NCI-H2227 treated with DMSO at 0.1 percent for 48 hours (cell line): ENCODE results near the gene FOXRED2.

Source experiments
- DNase-seq: peaks from one replicate; lab custom pipeline; 2025; lab: John Stamatoyannopoulos, UW

FOXRED2 gene

DNA sequence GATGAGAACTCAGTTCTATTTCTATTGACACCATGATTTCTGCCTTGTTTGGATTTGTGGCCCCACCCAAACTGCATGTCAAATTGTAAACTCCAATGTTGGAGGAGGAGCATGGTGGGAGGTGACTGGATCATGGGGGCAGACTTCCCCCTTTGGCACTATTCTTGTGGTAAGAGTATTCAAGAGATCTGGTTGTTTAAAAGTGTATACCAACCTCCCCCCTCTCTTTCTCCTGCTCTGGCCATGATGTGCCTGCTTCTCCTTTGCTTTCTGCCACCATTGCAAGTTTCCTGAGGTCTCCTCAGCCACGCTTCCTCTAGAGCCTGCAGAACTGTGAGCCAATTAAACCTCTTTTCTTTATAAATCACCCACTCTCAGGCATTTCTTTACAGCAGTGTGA, 7.9 kb upstream of the FOXRED2 start:
- no peak for DNase-seq

DNA sequence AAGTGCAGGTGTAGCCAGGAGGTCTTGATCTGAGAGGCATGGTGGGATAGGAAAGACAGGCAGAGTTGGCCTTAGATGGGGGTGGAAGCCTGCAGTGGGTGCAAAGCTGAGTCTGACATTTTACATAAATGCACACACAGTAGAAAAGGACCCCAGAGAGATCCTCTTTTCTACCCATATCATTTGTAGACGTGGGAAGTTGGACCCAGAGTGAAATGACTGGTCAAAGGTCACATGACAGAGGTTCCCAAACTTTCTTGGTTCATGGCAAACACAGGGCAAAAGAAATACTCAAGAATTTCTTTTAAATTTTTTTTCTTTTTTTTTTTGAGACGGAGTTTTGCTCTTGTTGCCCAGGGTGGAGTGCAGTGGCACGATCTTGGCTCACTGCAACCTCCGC, 6.2 kb upstream of the FOXRED2 start:
- no peak for DNase-seq

DNA sequence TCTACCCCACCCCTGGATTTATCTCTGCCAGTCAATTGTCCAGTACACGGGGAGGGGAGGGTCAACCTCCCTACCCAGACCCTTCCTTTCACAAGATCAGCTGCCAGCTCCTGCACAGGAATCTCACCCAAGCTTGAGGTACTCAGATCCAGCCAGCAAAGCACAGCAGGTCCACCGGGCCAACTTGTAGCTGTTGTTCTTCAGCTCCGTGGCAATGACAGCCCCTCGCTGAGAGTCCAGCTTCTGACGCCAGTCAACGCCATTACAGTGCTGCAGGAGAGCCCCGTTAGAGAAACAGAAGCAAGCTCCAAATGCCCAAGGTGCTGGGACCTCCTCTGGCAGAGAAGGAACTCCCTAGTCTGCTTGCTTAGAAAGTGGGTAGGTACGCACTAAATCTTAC, 5.5 kb upstream of the FOXRED2 start:
- DNase-seq: no peak

DNA sequence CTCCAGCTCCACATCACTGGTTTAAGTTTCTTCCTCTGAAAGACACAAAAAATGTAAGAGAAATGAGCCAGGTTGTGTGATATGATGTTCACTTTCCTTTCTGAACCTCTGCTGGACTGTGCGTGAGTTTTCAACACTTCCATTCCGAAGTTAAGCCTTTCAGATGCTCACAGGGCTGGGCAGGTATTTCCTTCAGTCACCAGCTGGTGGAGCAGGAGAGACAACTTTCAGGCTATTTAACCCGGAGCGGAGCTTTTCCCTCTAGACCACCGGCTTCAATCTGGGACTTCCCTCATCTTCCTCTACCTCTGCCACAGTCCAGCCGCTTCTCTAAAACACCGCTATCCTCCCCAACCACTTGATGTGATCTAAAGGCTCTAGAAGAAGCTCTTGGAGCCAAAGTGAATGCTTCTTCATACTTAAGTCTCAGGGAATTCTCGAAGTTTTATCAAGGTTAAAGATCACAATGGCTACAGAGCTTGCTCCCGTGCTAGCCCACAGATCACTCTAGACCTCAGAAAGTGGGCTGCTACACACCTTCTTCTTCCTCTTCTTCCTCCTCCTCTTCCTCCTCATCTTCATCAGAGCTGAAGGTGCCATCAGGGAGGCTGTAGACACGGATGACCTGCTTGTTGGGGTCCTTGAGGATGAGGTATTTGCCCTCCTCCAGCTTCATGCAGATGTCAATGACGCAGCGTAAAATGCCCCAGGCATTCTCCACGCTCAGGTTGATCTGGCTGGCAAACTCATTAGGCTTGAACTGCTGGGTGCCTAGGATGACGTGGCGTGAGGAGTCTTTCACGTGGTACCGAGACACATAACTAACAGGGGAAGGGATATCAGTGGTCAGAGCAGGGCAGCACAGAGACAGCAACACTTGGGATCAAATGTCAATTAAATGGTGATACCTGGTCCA, 4.4 kb upstream of the FOXRED2 start:
- DNase-seq: no peak

DNA sequence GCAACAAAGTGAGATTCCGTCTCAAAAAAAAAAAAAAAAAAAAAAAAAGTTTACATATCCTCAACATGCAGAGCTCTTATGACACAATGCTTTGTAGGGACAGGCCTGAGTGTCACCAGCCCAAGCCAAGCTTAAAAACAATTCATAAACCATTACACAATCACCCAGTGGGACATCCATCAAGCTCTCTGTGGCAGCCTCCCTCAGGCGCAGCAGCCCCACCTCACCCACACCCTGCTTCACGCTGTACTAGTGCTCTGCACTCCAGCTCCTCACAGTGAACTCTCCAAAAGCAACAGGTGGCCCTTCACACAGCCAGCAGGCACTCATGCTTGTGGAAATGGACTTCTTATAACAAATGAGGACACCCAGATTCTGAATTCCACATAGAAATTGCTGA, 3.5 kb upstream of the FOXRED2 start:
- DNase-seq: no peak

DNA sequence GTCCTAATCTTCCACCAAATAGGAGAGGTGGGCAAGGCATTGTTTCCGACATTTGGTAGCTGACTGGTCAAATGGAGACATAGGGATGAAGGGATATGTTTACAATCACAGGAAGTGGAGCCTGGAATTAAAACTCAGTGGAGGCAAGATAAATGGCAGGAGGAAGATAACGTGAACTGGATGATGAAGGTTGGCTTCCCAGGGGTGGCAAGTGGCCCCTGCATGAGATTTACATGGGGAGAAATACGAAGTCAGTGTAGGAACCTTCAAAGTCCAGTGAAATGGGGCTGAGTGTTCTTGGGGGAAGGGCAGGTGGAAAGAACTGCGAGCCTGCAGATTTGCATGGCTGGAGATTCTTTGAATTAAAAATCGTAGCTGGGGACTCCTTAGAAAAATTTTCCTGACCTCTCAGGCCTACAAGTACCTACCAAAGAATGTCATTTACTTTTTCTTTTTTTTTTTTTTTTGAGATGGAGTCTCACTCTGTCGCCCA, 724 bp upstream of the FOXRED2 start:
- DNase-seq: no peak

DNA sequence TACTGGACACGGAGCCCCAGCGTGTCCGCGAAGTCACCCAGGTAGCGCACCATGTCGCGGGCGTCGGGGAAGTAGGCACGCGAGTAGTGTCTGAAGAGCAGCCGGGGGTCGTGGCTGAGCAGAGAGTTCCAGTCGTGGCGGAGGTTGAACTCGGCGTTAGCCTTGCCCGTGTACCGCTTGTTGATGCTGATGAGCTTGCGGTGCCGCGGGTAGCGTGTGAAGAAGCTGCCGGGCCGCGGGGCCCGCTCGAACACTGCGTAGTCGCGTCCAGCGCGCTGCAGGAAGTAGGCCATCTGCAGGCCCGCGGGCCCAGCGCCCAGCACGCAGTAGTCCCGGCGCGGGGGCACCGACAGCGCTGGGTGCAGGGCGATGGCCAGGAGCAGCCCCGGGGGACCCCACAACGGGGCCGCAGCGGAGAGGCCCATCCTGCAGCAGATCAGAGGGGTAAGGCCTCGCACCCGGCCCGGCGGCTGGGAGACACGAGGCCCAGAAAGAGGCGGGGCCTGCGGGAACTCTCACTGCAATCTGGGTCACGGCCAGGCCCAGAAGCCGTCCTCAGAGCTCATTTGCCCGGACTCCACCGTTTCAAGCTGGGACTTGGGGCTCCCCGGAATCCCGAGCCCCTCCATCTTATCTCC, 723 bp downstream of the FOXRED2 start:
- no peak for DNase-seq

DNA sequence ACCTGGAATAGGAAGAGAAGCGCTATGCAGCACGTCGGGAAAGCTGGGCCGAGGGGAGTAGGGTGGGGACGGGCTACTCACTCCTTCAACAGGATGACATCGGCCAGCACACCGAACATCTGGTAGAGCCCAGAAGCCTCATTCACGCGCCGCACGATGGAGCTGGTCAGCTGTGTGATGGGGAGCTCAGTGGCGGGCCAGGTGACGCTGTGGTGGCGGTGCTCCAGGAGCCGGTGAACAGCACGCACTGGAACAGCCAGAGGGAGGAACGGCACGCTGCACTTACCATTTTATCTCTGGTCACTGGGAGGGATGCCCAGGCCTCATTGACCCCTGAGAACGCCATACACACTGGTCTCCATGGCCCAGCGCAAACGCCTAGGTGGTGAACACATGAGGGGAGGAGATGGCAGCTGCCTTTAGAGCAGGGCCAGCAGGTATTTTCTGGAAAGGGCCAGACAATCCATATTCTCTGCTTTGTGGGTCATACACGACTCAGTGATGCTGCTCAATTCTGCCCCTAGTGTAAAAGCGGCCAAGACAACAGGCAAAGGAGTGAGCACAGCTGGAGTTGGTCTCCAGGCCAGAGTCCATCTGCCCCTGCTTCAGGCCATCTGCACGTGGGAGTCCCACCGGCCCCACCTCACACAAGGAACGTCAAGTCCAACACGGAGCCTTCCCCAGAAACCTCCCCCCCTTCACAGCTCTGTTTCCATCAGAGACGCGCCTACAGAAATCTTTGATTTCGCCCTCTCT, 8.8 kb downstream of the FOXRED2 start:
- DNase-seq: no peak

DNA sequence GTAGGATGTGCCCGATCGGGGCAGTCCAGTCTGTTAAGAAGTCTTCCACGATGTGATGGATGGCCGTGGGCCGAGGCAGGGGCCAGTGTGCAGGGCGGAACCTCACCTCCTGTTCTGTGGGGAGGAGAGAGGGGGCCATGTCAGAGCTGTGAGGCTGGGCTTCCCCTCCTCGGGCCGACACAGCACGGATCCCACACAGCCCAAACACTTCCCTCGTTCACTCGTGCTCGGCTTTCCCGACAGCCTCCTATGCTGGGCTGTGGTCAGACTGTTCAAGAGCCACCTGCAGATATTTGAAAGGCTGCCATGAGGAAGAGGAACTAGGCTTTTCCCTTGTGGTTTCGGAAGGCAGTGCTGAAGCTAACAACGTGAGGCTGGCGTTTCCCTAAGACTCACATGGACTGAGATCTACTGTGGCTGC, 13.1 kb downstream of the FOXRED2 start:
- DNase-seq: no peak

DNA sequence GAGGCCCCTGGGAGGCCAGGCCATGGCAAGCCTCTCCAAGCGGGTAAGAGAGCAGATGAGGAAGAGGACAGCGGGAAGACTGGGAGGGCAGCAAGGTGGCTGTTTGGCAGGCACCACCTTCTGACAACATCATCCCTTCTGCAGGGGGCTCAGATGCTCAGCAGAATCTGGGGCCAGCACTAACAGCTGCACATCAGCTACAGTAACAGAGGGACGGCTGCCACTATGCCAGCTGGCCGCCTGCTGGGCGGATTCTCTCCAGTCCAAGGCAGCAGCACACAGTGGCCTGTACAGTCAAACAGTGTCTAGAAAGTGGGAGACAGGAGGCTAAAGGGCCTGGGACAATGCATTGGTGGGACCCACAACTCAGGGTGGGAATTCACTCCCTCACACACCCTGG, 14.7 kb downstream of the FOXRED2 start:
- no peak for DNase-seq

DNA sequence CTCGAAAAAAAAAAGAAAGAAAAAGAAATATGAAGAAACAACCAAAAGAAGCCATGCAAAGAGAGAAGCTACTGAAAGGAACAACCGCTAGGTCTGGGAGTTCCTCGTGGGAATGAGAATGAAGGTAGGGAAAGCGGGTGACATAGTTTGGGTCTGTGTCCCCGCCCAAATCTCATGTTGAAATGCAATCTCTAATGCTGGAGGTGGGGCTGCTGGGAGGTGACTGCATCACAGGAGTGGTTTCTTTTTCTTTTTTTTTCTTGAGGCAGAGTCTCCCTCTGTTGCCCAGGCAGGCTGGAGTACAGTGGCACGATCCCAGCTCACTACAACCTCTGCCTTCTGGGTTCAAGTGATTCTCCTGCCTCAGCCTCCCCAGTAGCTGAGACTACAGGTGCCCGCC, 15.7 kb downstream of the FOXRED2 start:
- DNase-seq: no peak

DNA sequence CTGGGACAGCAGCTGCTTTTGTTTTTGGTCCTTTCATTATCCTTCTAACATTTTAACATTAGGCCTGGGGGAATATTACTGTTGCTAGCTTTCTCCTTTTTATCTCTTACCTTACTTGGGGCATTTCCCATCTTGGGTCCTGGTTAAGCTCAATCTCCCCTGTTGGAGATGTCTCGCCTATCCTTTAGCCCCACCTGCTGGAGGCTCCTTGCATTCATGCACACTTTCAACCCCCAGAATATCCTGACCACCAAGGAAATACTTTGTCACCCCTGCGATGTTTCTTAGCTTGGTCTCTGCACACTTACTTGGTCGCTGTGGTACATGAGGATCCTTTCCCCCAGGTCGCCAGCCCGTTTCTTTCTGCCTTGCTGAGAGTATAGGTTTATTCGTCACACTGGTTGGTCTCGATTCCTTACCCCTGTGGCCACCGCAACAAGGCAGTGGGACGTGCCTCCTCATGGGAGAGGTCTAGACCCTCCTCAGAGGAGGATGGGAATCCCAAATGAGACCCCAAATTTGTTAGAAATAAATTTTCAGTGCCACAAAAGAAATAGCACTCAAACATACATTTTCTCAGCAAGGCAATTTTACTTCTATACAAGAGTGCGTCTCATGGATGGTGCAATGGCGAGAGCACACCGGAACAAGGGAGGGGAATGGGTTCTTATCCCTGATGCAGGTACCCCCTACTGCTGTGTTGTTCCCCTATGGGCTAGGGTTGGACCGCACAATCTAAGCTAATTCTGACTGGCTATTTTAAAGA, 20.0 kb downstream of the FOXRED2 start:
- DNase-seq: no peak

DNA sequence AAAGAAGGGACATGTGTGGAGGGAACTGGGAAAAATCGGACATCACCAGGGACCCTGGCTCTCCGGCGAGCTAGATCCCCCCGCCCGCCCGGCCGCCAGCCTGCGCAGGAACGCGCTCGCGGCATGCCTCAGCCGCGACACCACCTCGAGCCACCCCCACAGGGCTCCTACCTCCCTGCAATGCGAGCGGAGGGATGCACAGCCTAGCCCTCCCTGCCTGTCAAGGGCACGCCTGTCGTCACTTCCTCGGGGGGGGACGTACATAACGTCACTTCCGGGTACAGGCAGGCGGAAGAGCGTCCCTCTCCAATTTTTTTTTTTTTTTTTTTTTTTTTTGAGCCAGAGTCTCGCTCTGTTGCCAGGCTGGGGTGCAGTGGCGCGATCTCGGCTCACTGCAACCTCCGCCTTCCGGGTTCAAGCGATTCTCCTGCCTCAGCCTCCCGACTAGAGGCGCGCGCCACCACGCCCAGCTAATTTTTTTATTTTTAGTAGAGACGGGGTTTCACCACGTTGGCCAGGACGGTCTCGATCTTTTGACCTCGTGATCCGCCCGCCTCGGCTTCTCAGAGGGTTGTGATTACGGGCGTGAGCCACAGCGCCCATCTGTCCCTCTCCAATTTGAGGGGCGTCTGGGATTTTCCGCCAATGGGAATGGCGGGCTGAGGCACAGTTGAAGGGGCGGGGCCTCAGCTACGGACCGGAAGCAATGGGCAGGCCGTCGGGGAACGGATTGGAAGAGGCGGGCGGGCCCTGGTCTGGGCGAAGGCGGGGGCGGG, 25.3 kb downstream of the FOXRED2 start, which contains the start of gene TXN2:
TSS of gene TXN2 (minus strand) at position 248 of the 776 bp plus-strand sequence. CDS start 803 bp downstream, outside the sequence.
- peak; percentile 86 for DNase-seq

DNA sequence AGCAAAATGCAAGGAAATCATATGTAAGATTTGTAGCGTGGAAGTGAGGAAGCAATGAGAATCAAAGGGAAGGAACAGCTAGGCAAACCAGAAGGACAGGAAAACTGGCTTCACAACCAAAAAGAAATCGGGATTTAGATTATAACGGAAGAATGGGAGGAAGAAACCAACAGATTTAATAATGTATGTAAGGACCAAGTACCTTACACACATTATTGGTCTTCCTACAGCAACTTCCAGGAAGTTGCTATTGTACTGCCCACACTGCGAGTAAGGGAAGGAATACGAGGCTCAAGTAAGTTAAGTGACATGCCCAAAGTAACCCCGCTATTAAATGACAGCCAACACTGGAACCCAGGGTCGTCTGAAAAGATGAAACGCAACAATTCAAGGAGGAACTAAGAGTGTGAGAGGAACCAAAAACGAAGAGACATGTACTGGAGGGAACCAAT, 25.9 kb downstream of the FOXRED2 start:
- DNase-seq: no peak

DNA sequence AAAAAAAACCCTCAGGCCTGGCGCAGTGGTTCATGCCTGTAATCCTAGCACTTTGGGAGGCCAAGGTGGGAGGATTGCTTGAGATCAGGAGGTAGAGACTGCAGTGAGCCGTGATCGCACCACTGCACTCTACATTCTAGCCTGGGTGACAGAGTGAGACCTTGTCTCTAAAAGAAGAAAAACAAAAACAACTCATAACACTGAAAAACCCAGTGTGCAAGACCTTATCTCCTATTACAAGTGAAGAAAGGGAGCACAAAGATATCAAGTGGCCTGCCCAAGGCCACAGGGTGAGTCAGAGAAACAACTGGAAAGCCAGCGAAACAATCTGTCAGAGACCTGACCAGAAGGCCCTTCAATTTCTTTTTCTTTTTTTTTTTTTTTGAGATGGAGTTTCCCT, 27.9 kb downstream of the FOXRED2 start:
- no peak for DNase-seq

DNA sequence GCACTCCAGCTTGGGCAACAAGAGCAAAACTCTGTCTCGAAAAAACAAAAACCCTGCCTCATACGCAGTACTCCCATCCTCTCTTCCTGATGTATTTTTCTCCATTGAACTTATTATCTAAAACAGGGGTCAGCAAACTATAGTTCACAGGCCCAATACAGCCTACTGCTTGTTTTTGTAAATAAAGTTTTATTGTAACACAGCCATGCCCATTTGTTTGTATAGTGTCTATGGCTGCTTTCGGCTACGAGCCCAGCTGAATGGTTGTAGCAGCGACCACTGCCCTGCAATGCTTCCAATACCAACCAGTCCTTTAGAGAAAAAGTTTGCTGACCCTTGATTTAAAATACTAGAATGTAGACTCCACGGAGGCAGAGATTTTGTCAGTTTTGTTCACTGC, 31.5 kb downstream of the FOXRED2 start:
- DNase-seq: no peak

DNA sequence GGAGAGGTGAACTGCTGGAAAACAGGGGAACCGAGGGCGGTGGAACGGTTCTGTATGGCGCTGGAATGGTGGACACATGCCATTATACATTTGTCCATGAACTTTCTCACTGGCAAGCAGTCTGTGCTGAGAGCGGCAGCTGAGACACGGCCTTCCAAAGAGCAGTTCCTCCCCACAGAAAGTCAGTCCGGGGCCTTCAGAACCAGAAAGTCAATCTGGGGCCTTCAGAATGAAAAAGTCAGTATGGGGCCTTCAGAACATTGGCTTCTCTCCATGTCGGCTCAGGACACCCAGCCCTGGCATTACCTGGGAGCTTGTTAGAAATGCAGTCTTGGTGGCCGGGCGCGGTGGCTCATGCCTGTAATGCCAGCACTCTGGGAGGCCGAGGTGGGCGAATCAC, 34.2 kb downstream of the FOXRED2 start:
- DNase-seq: no peak

DNA sequence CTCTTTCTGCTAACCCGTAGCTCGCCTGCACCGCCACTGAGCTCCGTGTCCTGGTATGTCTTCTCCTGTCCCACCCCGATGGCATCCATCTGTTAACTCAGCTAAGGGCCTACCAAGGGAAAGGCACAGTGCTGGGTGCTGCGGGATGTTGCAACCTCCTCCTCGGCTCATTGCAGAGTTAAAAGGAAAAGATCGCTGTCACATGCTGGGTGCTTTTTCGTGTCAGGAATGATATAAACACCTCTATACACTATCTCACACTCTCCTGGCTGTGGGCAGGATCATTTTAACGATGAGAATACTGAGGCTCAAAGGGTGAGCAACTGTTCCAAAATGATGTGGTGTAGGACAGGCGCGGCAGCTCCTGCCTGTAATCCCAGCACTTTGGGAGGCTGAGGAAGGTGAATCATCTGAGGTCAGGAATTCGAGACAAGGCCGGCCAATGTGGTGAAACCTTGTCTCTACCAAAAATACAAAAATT, 35.5 kb downstream of the FOXRED2 start:
- no peak for DNase-seq

DNA sequence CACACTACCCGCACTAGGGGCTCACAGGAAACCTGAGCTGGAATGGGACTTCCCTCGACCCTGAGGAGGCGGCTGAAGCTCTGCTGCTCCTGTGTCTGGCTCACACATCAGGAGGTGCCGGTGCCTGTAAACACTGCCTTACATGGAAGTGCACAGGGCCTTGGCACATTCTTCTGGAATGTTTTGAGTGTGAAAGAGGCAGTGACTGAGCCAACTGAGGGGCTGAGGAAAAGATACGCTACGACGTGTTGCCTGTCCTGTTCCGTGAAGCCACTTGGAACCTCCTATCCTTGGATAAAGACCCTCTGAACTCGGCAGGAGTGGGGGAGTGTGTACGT, 35.9 kb downstream of the FOXRED2 start:
- DNase-seq: no peak

DNA sequence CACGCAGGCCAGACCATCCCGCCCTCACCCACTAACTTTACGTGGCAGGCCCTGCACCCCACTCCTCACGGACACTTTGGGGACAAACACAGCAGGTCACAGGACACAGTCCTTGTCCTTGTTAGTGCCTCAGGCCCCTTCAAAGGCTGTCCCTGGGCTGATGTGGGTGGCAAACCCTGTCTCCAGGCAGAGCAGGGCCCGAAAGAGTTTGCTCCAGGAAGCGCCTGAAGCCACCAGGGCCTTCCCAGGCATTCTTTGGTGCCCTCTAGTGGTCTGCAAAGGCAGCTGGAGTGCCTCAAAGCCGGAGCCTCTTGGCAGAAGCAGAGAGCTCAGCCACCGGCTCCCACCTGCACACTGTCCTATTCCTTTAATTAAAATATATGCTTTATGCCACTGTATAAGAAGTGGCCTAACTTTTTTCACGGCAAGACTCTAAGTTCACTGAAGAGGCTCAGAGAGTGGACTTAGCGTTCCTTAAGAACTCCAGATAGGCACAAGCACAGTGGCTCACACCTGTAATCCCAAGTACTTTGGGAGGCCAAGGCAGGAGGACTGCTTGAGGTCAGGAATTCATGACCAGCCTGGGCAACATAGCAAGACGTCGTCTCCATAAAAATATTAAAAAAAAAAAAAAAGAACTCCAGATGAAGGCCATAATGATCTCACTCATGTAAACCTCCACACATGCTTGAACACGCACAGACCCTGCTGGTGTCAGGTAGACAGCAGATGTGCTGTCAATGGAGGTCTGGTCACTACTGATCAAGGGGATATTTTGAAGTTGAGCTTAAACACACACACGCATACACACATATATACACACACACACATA, 36.5 kb downstream of the FOXRED2 start:
- peak; percentile 48 for DNase-seq
